Measurements from ENCODE around the gene ASGR1.

DNA sequence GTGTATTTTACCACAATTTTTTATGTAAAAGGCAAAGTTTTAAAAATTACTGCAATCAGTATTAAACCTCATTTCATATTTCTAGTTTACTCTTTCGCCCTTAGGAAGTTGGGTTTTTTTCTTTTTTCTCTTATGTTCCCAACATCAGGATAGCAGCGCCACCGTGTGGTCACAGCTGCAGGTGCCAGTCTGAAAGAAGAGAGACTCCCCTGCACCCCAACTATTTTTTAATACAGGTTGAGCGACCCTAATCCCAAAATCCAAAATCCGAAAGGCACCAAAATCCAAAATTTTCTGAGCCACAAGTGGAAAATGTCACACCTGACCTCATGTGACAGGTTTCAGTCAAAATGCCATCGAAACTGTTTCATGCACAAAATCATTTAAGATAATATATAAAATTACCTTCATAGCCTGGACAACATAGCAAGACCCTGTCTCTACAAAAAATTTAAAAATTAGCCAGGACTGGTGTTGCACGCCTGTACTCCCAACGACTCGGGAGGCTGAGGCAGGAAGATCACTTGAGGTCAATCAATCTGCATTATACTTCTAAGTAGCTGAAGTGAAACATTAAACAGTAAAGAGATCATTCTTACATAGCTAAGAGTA is 42.8 kb downstream of the ASGR1 start:
- TF ChIP-seq, protein P1, sequence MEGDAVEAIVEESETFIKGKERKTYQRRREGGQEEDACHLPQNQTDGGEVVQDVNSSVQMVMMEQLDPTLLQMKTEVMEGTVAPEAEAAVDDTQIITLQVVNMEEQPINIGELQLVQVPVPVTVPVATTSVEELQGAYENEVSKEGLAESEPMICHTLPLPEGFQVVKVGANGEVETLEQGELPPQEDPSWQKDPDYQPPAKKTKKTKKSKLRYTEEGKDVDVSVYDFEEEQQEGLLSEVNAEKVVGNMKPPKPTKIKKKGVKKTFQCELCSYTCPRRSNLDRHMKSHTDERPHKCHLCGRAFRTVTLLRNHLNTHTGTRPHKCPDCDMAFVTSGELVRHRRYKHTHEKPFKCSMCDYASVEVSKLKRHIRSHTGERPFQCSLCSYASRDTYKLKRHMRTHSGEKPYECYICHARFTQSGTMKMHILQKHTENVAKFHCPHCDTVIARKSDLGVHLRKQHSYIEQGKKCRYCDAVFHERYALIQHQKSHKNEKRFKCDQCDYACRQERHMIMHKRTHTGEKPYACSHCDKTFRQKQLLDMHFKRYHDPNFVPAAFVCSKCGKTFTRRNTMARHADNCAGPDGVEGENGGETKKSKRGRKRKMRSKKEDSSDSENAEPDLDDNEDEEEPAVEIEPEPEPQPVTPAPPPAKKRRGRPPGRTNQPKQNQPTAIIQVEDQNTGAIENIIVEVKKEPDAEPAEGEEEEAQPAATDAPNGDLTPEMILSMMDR (IDR thresholded peaks at IDR 0.05 in 4 of 5, conservative IDR thresholded peaks at IDR 0.05 in 1 of 5) = peak; percentile 74 to 88 (median 84)
- TF ChIP-seq POLR2A (IDR thresholded peaks at IDR 0.05) = no peak

Data from gastrocnemius medialis (tissue), 4 donors.